Kidney epithelial cell (primary cell): ENCODE data around the gene RPL41. TPM values are rescaled to one million over a fixed set of nuclear protein-coding genes. Genes with fewer than 3 reads are reported as not detected.

Source experiments
- DNase-seq: peaks from one replicate; pipeline ENCODE4 v3.0.0-alpha.2; 2010; ENCODE audit warnings: low read depth
- H3K27me3 ChIP-seq: 2 replicates; pipeline ENCODE4 v1.6.0; 2011; ENCODE audit warnings: low read length; ENCODE audit not compliant: control insufficient read depth, insufficient read depth
- H3K36me3 ChIP-seq: 2 replicates; pipeline ENCODE4 v1.5.1; 2011; ENCODE audit warnings: low read length; ENCODE audit not compliant: control insufficient read depth, insufficient read depth
- H3K4me3 ChIP-seq: 2 replicates; pipeline ENCODE4 v1.5.1; 2011; ENCODE audit warnings: low read depth, mild to moderate bottlenecking, control low read depth, low read length
- CTCF ChIP-seq: IDR thresholded peaks from 2 replicates; pipeline ENCODE4 v1.5.1; 2011; ENCODE audit warnings: mild to moderate bottlenecking, moderate library complexity, low read length, control low read depth, inconsistent platforms; ENCODE audit not compliant: insufficient read depth, poor library complexity, severe bottlenecking
- total RNA-seq: library from RNA; depleted of rRNA; stranded (reverse); fragments of >200 nt; gene quantifications from 2 replicates; pipeline ENCODE4 v1.2.3, GENCODE V29; 2015

RPL41 gene
- total RNA-seq, 1 donor from 2014 or later: 2,735 TPM

- Histone ChIP-seq H3K27me3 (no peaks in the 10 kb centered on the region), H3K4me3 (no peak overlapping the region), H3K36me3 (peaks cover 5% of the 10 kb centered on the region)
- DNase-seq: no peak
- no peak for TF ChIP-seq CTCF
Measured at GRCh38 chr12:56146492-56147460, 30.3 kb downstream of the RPL41 start.

- Histone ChIP-seq H3K36me3 (peaks cover 2% of the 10 kb centered on the region), H3K27me3 (no peaks in the 10 kb centered on the region), H3K4me3 (no peak overlapping the region)
- no peak for TF ChIP-seq CTCF
- DNase-seq: no peak
Measured at GRCh38 chr12:56150563-56150962, 34.1 kb downstream of the RPL41 start.

GRCh38 chr12:56151672-56152131 lies 35.3 kb downstream of the RPL41 start:
- H3K36me3 ChIP-seq: peaks cover 2% of the 10 kb centered on the region
- DNase-seq: no peak
- H3K4me3 ChIP-seq: peak overlapping the region; percentile 62
- H3K27me3 ChIP-seq: no peaks in the 10 kb centered on the region
- TF ChIP-seq CTCF: peak; percentile 54

- H3K27me3 ChIP-seq: no peaks in the 10 kb centered on the region
- no peak for TF ChIP-seq CTCF
- peak within 1 kb of the TSS; percentile 62 for H3K4me3 ChIP-seq
- peaks cover 2% of the 10 kb centered on the region for H3K36me3 ChIP-seq
- DNase-seq: peak; percentile 70
Measured at GRCh38 chr12:56152132-56152755, 35.8 kb downstream of the RPL41 start, which contains the start of gene MYL6B. MYL6B (plus strand) TSS chr12:56152587; CDS start chr12:56153919, 1,332 bp downstream.

- no peak for DNase-seq
- no peaks in the 10 kb centered on the region for H3K27me3 ChIP-seq
- H3K4me3 ChIP-seq: peak overlapping the region; percentile 62
- TF ChIP-seq CTCF: no peak
- peaks cover 2% of the 10 kb centered on the region for H3K36me3 ChIP-seq
Measured at GRCh38 chr12:56152756-56153677, 36.6 kb downstream of the RPL41 start.
